Immature natural killer cell (primary cell): ENCODE data around the gene SAPCD1. TPM values are rescaled to one million over a fixed set of nuclear protein-coding genes. Genes with fewer than 3 reads are reported as not detected.
"Not testable (repeated sequence)": the region's sequence is repeated elsewhere in the genome, so short reads cannot be mapped to it uniquely, and the experiment has no call there.

ENCODE experiments used
- DNase-seq, 3 donors: peaks; one replicate each; pipeline ENCODE4 v3.0.0; 2022; ENCODE audit warnings: mixed read lengths in 1 of 3
- H3K27ac Mint-ChIP-seq, 6 donors: one replicate each; pipeline ENCODE4 v1.8.0; 2020; ENCODE audit warnings: mixed read lengths in 6 of 6, mild to moderate bottlenecking in 5 of 6, inconsistent platforms in 4 of 6, moderate library complexity in 3 of 6
- H3K27me3 Mint-ChIP-seq, 3 donors: one replicate each; pipeline ENCODE4 v1.8.0; 2020 to 2021; ENCODE audit warnings: low read depth in 3 of 3, mild to moderate bottlenecking in 3 of 3, mixed read lengths in 3 of 3, moderate library complexity in 3 of 3, inconsistent platforms in 1 of 3
- H3K36me3 Mint-ChIP-seq, 3 donors: one replicate each; pipeline ENCODE4 v1.8.0; 2020; ENCODE audit warnings: mixed read lengths in 3 of 3, inconsistent platforms in 2 of 3, mild to moderate bottlenecking in 2 of 3
- H3K4me1 Mint-ChIP-seq, 2 donors: one replicate each; pipeline ENCODE4 v1.8.0; 2020; ENCODE audit warnings: inconsistent platforms in 2 of 2, mild to moderate bottlenecking in 2 of 2, mixed read lengths in 2 of 2, moderate library complexity in 1 of 2
- H3K4me3 Mint-ChIP-seq, 5 donors: one replicate each; pipeline ENCODE4 v1.8.0; 2020; ENCODE audit warnings: mild to moderate bottlenecking in 5 of 5, mixed read lengths in 5 of 5, inconsistent platforms in 3 of 5, moderate library complexity in 3 of 5
- H3K9me3 Mint-ChIP-seq, 6 donors: one replicate each; pipeline ENCODE4 v1.8.0; 2020; ENCODE audit warnings: mild to moderate bottlenecking in 6 of 6, mixed read lengths in 6 of 6, inconsistent platforms in 4 of 6, moderate library complexity in 3 of 6
- polyA plus RNA-seq, 3 donors: library from polyadenylated mRNA; unstranded; fragments of 300-500 nt; fragmentation: Illumina TruSeq; gene quantifications; one replicate each; pipeline ENCODE4 v1.2.3, GENCODE V29; 2021

Gene SAPCD1
- polyA plus RNA-seq, 3 donors from 2014 or later, result not detected

DNA sequence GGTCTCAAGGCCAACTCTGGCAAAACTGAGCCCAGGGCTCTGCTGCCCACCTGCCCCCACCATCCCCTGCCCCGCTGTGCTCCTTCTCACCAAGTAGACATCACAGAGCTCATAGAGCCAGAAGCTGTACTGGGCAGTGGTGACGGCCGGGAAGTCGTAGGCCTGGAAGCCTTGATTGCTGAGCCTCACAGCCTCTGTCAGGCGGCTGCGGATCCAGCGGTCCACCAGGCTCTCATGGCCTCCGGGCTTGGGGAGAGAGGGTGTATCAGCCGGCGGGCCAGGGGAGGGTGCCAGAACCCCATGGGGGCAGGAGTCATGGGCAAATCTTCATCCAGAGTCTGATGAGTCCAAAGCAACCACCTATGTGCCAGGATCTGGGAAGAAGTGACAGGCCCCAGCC is 17.5 kb downstream of the SAPCD1 start:
- Mint-ChIP-seq H3K36me3 (peaks cover 0 to 18% (median 4%) of the 10 kb centered on the region in 3 donors), H3K4me1 (peaks cover 10 to 20% of the 10 kb centered on the region in 2 donors), H3K27ac (no peak overlapping the region), H3K4me3 (no peak overlapping the region), H3K27me3 (peaks cover 0 to 4% (median 0%) of the 10 kb centered on the region in 3 donors), H3K9me3 (no peaks in the 10 kb centered on the region)
- DNase-seq, result no peak

DNA sequence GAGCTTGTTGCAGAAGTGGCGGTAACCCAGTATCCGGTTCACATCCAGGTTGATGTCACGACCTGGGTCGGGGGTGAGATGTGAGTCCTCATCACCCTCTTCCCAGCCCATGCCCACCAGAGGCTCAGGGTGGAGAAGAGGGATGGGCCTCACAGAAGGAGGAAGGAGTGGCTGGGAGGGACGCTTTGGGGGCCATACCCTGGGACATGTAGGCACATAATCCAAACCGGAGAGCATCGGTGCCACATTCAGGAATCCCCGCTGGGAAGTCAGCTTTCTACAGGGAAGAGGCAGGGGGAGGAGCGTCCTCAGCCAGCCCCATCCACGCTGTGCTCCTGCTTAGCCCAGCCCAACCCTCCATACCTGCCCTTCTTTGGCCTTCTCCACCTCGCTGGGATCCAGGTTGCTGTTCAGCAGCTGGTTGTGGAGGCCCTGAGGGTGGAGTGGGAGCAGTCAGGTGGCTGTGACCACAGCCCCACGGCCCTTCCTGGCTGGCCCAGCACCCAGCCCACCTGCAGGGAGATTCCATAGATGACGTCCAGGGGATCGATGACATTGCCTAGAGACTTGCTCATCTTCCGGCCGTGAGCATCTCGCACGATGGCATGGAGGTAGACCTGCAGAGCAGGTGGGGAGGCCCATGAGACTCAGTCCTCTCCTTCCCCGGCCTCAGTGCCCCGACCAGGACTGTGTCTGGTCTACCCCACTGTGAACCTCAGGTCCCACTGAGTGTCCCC is 18.2 kb downstream of the SAPCD1 start:
- Mint-ChIP-seq H3K27ac (no peak overlapping the region), H3K36me3 (peaks cover 0 to 18% (median 4%) of the 10 kb centered on the region in 3 donors), H3K4me3 (no peak overlapping the region), H3K27me3 (peaks cover 0 to 2% (median 0%) of the 10 kb centered on the region in 3 donors), H3K9me3 (no peaks in the 10 kb centered on the region), H3K4me1 (peaks cover 10 to 16% of the 10 kb centered on the region in 2 donors)
- DNase-seq, result no peak

DNA sequence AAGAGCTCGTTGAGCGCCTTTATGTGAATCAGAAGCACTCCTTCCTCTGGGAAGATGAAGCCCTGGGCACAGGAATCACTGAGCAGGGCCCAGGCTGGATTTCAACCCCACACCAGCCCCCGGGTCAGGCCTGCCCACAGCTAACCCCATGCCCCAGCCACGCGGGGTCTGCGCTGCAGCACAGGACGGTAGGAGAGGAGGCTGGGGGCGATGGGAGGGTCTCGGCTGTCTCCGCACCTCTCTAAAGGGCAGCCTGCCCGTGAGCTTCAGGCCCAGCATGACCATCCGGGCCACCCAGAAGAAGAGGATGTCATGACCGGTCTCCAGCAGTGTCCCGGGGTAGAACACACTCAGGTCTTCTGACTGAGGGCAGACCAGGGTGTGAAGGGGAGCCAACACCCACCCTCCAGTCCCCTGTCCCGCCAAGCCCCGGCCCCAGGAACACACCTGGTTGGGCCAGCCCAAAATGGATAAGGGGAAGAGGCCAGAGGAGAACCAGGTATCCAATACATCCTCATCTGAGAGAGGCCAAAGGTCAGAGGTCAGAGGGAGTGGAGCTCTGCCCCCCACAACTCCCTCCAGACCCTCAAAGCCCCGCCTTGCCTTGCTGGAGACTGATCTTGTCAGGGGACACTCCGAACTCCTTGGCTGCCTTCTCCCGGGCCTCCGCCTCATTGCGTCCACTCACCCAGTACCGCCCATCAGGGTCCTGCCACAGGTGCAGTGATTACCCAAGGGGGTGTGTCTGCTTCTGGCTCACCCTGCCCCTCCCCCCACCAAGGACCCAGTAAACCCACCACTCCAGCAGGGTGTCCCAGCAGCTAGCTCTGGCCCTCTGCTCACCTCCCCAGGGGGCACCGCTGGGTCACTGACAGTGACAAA is 19.0 kb downstream of the SAPCD1 start:
- peaks cover 0 to 18% (median 4%) of the 10 kb centered on the region in 3 donors for H3K36me3 Mint-ChIP-seq
- H3K27me3 Mint-ChIP-seq, result peaks cover 0 to 2% (median 0%) of the 10 kb centered on the region in 3 donors
- H3K27ac Mint-ChIP-seq, result no peak overlapping the region
- no peak for DNase-seq
- no peaks in the 10 kb centered on the region for H3K9me3 Mint-ChIP-seq
- no peak overlapping the region for H3K4me3 Mint-ChIP-seq
- H3K4me1 Mint-ChIP-seq, result peaks cover 10 to 12% of the 10 kb centered on the region in 2 donors

DNA sequence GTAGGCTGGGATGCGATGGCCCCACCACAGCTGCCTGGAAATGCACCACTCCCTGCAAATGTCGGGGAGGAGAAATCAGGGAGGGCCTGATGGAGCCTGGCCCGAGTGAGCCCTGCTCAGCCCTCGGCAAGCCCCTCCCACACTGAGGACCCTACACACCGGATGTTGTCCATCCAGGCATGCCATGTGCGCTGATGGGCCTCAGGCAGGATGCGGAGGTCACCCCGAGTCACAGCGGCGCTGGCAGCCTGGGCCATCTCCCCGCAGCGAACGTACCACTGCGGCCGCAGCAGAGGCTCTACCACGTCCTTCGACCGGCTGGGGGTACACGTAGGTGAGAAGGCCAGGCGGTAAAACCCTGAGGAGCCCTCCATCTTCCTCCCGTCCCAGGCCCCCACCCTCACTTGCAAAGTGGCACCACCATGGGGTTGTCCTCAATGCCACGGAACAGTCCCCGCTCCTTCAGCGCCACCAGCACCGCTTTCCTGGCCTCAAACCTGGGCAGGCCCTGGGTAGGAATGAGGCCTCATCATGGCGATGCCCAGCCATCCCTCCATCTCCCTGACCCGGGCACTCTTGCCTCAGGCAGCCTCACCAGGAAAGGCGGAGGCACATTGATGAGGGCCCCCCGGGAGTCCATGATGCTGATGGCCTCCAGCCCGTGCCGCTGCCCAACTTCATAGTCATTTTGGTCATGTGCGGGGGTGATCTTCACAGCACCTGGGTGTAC is 19.8 kb downstream of the SAPCD1 start:
- DNase-seq, result no peak
- Mint-ChIP-seq H3K4me3 (no peak overlapping the region), H3K9me3 (no peaks in the 10 kb centered on the region), H3K27ac (no peak overlapping the region), H3K4me1 (peaks cover 5 to 6% of the 10 kb centered on the region in 2 donors), H3K27me3 (peaks cover 0 to 2% (median 0%) of the 10 kb centered on the region in 3 donors), H3K36me3 (peaks cover 0 to 18% (median 4%) of the 10 kb centered on the region in 3 donors)

DNA sequence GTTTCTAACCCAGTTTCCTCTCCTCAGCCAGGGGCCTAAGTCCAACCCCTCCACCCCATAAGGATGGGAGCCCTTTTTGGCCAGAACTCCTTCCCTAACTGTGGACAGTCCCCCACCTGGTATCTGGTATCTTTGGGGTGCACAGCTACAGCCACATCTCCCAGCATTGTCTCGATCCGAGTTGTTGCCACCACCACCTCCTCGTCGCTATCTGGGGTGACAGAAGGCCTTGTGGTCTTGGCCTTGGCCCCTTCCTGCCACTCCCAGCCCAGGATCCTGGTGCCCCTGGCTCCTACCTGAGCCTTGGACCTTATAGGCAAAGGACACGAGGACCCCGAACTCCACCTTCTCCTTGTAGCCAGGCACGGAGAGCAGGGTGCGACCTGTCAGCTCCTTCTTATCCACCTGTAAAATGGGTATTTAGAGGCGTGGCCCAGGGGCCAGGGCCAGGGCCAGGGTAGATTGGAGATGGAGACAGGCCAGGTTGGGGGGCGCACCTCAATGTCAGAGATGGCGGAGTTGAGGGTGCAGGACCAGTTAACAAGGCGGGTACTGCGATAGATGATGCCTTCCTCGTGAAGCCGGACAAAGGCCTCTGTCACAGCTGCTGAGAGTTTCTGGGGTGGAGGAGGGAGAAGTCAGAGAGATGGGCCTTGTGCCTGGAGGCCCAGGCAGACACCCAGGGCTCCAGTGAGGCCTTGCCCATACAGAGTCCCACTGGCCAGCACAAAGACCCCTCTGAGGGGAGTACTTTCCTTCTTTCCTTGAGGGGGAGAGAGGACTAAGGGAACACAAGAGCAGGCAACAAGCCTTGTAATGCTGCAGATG is 21.9 kb downstream of the SAPCD1 start:
- no peak for DNase-seq
- Mint-ChIP-seq H3K27me3 (peaks cover 0 to 2% (median 0%) of the 10 kb centered on the region in 3 donors), H3K4me3 (no peak overlapping the region), H3K27ac (peak overlapping the region in 1 of 6 donors; percentile 46), H3K9me3 (no peaks in the 10 kb centered on the region), H3K36me3 (peaks cover 0 to 22% (median 10%) of the 10 kb centered on the region in 3 donors), H3K4me1 (no peaks in the 10 kb centered on the region)

DNA sequence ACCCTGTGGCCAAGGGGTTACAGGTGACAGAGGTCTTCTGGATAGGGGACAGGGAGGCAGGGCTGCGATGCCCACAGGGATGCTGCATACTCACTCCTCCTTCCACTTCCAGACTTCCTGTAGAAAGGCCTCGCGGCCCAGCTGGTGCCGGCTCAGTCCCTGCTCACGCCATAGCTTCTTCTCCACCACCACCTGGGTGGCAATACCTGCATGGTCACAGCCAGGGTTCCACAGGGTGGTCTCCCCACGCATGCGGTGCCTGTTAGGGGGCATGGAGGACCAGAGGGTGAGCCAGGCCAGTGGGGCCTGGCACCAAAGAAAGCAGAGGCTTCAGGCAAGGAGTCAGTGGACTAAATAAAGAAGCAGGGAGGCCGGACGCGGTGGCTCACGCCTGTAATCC is 23.0 kb downstream of the SAPCD1 start:
- no peak overlapping the region for H3K27ac Mint-ChIP-seq
- peaks cover under 1 to 25% (median 10%) of the 10 kb centered on the region in 3 donors for H3K36me3 Mint-ChIP-seq
- peaks cover 0 to 4% (median 2%) of the 10 kb centered on the region in 3 donors for H3K27me3 Mint-ChIP-seq
- DNase-seq, result no peak
- H3K4me3 Mint-ChIP-seq, result no peak overlapping the region
- no peaks in the 10 kb centered on the region for H3K4me1 Mint-ChIP-seq
- H3K9me3 Mint-ChIP-seq, result no peaks in the 10 kb centered on the region

DNA sequence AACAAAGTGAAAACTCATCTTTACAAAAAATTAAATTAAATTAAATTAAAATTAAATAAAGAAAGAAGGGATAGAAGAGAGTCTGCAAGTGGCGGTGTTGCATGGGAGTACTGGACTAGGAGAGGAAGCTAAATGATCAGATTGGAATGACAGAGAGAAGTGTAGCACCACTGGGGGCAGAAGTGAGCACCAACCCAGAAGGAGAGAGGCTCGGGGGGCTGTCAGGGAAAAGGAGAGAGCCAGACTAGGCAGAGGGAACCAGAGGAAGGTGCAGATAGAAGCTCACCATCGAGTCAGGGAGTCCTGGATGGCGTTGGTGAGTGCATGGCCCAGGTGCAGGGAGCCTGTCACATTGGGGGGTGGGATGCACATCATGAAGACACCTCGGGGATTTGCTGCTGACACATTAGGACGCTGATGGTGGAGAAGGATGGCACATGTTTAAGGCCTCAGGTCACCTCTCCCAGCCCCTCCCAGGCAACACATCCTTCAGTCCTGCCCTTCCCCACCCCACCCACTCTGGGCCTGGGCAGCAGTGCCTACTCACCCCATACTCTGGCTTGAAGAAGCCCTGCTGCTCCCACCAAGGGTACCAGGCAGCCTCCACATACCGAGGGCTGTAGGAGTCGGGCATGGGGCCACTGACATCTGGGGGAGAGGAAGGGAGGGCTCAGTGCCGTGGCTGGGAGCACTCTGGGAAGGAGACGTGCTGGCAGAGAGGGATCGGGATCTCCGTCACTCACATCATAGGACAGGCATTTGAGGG is 29.1 kb downstream of the SAPCD1 start:
- DNase-seq, result no peak
- peaks cover 21 to 25% of the 10 kb centered on the region in 2 donors for H3K4me1 Mint-ChIP-seq
- H3K9me3 Mint-ChIP-seq, result no peaks in the 10 kb centered on the region
- peaks cover 8 to 17% (median 14%) of the 10 kb centered on the region in 3 donors for H3K36me3 Mint-ChIP-seq
- H3K4me3 Mint-ChIP-seq, result peak overlapping the region in 2 of 5 donors; percentile 5 to 35
- H3K27ac Mint-ChIP-seq, result peak overlapping the region in 4 of 6 donors; percentile 25 to 88 (median 62)
- peaks cover 0 to 5% (median 3%) of the 10 kb centered on the region in 3 donors for H3K27me3 Mint-ChIP-seq

DNA sequence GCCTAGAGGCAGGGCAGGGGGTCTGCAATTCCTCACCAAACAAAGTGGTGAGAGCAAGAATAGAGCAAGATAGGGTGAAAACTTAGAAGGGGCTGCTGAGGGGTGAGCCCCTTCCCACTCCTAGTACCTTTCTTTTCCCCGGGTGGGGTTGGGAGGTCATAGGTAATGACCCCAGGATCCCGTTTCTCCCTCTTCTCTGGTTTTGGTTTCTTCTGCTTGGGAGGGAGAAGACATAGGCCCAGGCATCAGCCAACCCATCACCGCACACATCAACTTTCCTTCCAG is 29.6 kb downstream of the SAPCD1 start:
- no peak overlapping the region for H3K4me3 Mint-ChIP-seq
- H3K27me3 Mint-ChIP-seq, result peaks cover 0 to 6% (median 5%) of the 10 kb centered on the region in 3 donors
- no peaks in the 10 kb centered on the region for H3K9me3 Mint-ChIP-seq
- peaks cover 26 to 29% of the 10 kb centered on the region in 2 donors for H3K4me1 Mint-ChIP-seq
- H3K36me3 Mint-ChIP-seq, result peaks cover 8 to 17% (median 14%) of the 10 kb centered on the region in 3 donors
- H3K27ac Mint-ChIP-seq, result peak overlapping the region in 2 of 6 donors; percentile 61 to 88
- DNase-seq, result no peak

DNA sequence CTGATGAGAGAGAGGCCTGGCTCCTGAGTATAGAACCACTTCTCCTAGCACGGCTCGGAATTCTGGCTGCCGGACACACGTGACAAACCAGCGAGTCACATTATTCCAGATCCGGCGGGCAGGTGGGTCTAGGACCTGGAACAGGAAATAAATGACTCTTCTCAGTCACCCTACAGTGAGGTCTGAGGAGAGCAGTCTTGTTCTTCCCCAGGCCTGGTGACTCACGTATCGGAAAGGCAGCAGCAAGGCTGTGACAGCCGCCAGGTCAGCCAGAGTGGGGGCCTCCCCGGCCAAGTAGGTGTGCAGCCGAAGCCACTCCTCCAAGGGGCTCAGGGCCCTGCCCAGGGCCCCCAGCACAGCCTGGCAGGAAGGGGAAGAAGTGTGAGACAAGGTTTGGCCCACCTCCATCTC is 30.3 kb downstream of the SAPCD1 start:
- Mint-ChIP-seq H3K27me3 (peaks cover 0 to 6% (median 5%) of the 10 kb centered on the region in 3 donors), H3K4me3 (no peak overlapping the region)

DNA sequence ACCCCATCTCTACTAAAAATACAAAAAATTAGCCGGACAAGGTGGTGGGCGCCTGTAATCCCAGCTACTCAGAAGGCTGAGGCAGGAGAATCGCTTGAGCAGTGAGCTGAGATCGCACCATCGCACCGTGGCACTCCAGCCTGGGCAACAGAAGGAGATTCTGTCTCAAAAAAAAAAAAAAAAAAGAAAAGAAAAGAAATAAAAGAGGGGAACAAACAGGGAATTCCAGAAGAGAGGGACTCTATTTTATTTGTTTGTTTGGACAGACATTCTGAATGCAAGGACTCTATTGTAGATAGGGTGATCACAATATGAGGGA is 31.4 kb downstream of the SAPCD1 start:
- H3K36me3 Mint-ChIP-seq, result peaks cover 8 to 17% (median 13%) of the 10 kb centered on the region in 3 donors
- peaks cover 38% of the 10 kb centered on the region in 2 donors for H3K4me1 Mint-ChIP-seq
- H3K27ac Mint-ChIP-seq, result peak overlapping the region; percentile 27 to 98 (median 62)
- not testable (repeated sequence) for H3K27me3 Mint-ChIP-seq, DNase-seq, H3K9me3 Mint-ChIP-seq
- peak overlapping the region; percentile 33 to 73 (median 67) for H3K4me3 Mint-ChIP-seq

More for the DNA sequence above, 30.3 kb downstream of the SAPCD1 start:
- peaks cover 33 to 36% of the 10 kb centered on the region in 2 donors for H3K4me1 Mint-ChIP-seq
- no peaks in the 10 kb centered on the region for H3K9me3 Mint-ChIP-seq
- H3K27ac Mint-ChIP-seq, result no peak overlapping the region
- no peak for DNase-seq
- peaks cover 8 to 17% (median 14%) of the 10 kb centered on the region in 3 donors for H3K36me3 Mint-ChIP-seq

DNA sequence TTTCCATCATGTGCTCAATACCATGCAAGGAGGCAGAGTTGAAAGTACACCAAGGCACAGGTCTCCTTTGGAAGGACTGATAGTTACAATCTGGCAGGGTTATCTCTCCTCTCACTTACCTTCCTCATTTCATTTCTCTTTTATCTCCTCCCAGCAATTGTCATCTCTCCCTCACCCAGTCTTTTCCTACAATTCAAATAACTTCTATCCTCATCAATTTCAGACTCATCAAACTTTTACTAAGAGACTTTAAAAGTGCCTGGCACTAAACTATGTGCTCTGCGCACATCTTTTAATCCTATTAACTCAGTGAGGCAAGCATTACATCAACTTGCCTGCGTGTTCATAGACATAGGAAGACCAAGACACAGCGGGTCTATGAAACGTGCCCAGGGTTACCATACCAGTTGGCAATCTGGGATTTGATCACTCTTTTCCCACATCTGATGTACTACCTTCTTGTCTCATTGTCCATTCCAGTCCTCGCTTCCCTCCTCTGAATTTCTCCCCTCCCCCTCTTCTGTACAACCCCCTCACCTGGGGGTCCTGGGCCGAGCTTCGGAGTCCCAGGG is 31.9 kb downstream of the SAPCD1 start:
- H3K4me1 Mint-ChIP-seq, result peaks cover 38% of the 10 kb centered on the region in 2 donors

More for the DNA sequence above, 31.9 kb downstream of the SAPCD1 start:
- H3K9me3 Mint-ChIP-seq, result no peaks in the 10 kb centered on the region
- DNase-seq, result no peak
- H3K27me3 Mint-ChIP-seq, result peaks cover 0 to 5% (median 5%) of the 10 kb centered on the region in 3 donors
- peaks cover 8 to 13% (median 8%) of the 10 kb centered on the region in 3 donors for H3K36me3 Mint-ChIP-seq
- peak overlapping the region; percentile 27 to 98 (median 62) for H3K27ac Mint-ChIP-seq
- peak overlapping the region; percentile 33 to 73 (median 67) for H3K4me3 Mint-ChIP-seq
